K562 (cell line): ENCODE results near the gene SLC25A51. TPM values are rescaled to one million over a fixed set of nuclear protein-coding genes. Genes with fewer than 3 reads are reported as not detected.

Experiments
- ADNP ChIP-seq: fragments of 200-800 bp; sonication (Bioruptor generic); IDR thresholded peaks from 2 replicates; pipeline ENCODE4 v1.6.1; 2016; ENCODE audit warnings: missing genetic modification characterization, missing compliant biosample characterization
- CBFA2T2 ChIP-seq: fragments of 450-650 bp; conservative IDR thresholded peaks from 2 replicates; pipeline ENCODE4 v1.6.1; 2017; ENCODE audit warnings: mild to moderate bottlenecking
- CEBPG ChIP-seq, 3 experiments: fragments of 200-800 bp in 1 of 3; sonication (Bioruptor generic) in 1 of 3; sonication (generic) in 1 of 3; formaldehyde crosslinking in 1 of 3; IDR thresholded peaks in 2 of 3; conservative IDR thresholded peaks in 1 of 3; 2 replicates each; pipeline versions ENCODE4 v1.6.1 to v1.8.0; 2016 to 2022; ENCODE audit warnings: missing compliant biosample characterization in 2 of 3, missing genetic modification characterization in 2 of 3, mild to moderate bottlenecking in 1 of 3, missing genetic modification reagents in 1 of 3
- CHAMP1 ChIP-seq: fragments of 450-650 bp; IDR thresholded peaks from 2 replicates; pipeline ENCODE4 v1.6.1; 2016; ENCODE audit warnings: mild to moderate bottlenecking
- E2F1 ChIP-seq: sonication (generic); formaldehyde crosslinking; IDR thresholded peaks from 2 replicates; pipeline ENCODE4 v1.8.1; 2023; ENCODE audit warnings: mild to moderate bottlenecking, missing genetic modification reagents, moderate library complexity
- ETS1 ChIP-seq: conservative IDR thresholded peaks from 2 replicates; pipeline ENCODE4 v1.6.1; 2011; ENCODE audit warnings: low read depth, mild to moderate bottlenecking, low read length; ENCODE audit not compliant: control insufficient read depth
- FOXM1 ChIP-seq, 2 experiments: fragments of 450-650 bp in 1 of 2; sonication (generic) in 1 of 2; formaldehyde crosslinking in 1 of 2; IDR thresholded peaks; 2 replicates each; pipeline versions ENCODE4 v1.6.1 to v1.9.0; 2017 to 2022; ENCODE audit warnings: low read depth in 2 of 2, mild to moderate bottlenecking in 2 of 2, missing genetic modification reagents in 1 of 2, moderate library complexity in 1 of 2
- FOXP1 ChIP-seq: sonication (generic); formaldehyde crosslinking; IDR thresholded peaks from 2 replicates; pipeline ENCODE4 v1.8.0; 2022; ENCODE audit warnings: mild to moderate bottlenecking, missing genetic modification reagents
- MLLT1 ChIP-seq, 2 experiments: fragments of 450-650 bp; IDR thresholded peaks; 2 replicates each; pipeline ENCODE4 v1.6.1; 2016
- NFIC ChIP-seq: fragments of 450-650 bp; IDR thresholded peaks from 2 replicates; pipeline ENCODE4 v1.6.1; 2017; ENCODE audit warnings: mild to moderate bottlenecking, inconsistent platforms
- NR1H2 ChIP-seq: sonication (generic); formaldehyde crosslinking; IDR thresholded peaks from 2 replicates; pipeline ENCODE4 v1.4.0; 2020; ENCODE audit warnings: mild to moderate bottlenecking, missing genetic modification reagents
- RBM34 ChIP-seq: fragments of 200-400 bp; formaldehyde crosslinking; IDR thresholded peaks from 2 replicates; pipeline ENCODE4 v1.6.1; 2018; ENCODE audit warnings: low read length, borderline replicate concordance; ENCODE audit not compliant: insufficient read depth
- SMARCA4 ChIP-seq: fragments of 450-650 bp; IDR thresholded peaks from 2 replicates; pipeline ENCODE4 v1.6.1; 2016
- SP1 ChIP-seq: sonication (generic); formaldehyde crosslinking; IDR thresholded peaks from 2 replicates; pipeline ENCODE4 v1.8.1; 2022; ENCODE audit warnings: mild to moderate bottlenecking, missing genetic modification reagents
- TAL1 ChIP-seq: fragments of 450-650 bp; IDR thresholded peaks from 2 replicates; pipeline ENCODE4 v1.6.1; 2016; ENCODE audit warnings: mild to moderate bottlenecking
- THAP12 ChIP-seq: fragments of 250-450 bp; sonication (Bioruptor Pico); IDR thresholded peaks from 2 replicates; pipeline ENCODE4 v1.9.0; 2021; ENCODE audit warnings: mild to moderate bottlenecking, inconsistent platforms
- ZNF143 ChIP-seq: sonication (generic); formaldehyde crosslinking; IDR thresholded peaks from 2 replicates; pipeline ENCODE4 v1.9.0; 2022; ENCODE audit warnings: mild to moderate bottlenecking, missing genetic modification reagents
- ZNF217 ChIP-seq: sonication (generic); formaldehyde crosslinking; IDR thresholded peaks from 2 replicates; pipeline ENCODE4 v1.8.0; 2022; ENCODE audit warnings: mild to moderate bottlenecking, missing genetic modification reagents
- polyA plus RNA-seq, 8 experiments: library from polyadenylated mRNA; depleted of rRNA in 4 of 8; stranded (reverse) in 5 of 8; unstranded in 3 of 8; fragments of >200 nt; fragmentation: Nextera tagmentation in 2 of 8; fragmentation: Illumina TruSeq in 1 of 8; extraction: Ambion mirVana in 2 of 8; extraction: Trizol in 1 of 8; gene quantifications; 2 replicates each; pipeline versions ENCODE4 v1.2.1 to v1.2.3, GENCODE V29; 2011 to 2014; ENCODE audit warnings: inconsistent platforms in 1 of 8, missing spikeins in 1 of 8
- total RNA-seq, 7 experiments: library from RNA; depleted of rRNA in 6 of 7; stranded (reverse); fragments of >200 nt in 6 of 7; fragmentation: Illumina TruSeq in 2 of 7; extraction: Trizol in 2 of 7; gene quantifications; 2 replicates each; pipeline versions ENCODE4 v1.2.1 to v1.2.3, GENCODE V29; 2011 to 2021; ENCODE audit warnings: low replicate concordance in 1 of 7

SLC25A51 gene
- total and polyA plus RNA-seq, 9 of the 15 experiments (the other 6 are each of a cell fraction or from before 2014, with no cell fraction given): 9.1 to 40.7 (median 24.5) TPM

GRCh38 chr9:37905131-37905505, 1.2 kb upstream of the SLC25A51 start (continued):
- TF ChIP-seq THAP12 (CRISPR knock-in tag) (peak; percentile 1; the same call in 1 of the 2 replicates), SMARCA4 (peak; percentile 88), CEBPG (CRISPR knock-in tag; IDR thresholded peaks at IDR 0.05) (no peak), CEBPG (tag; conservative IDR thresholded peaks at IDR 0.05 in 1 of 2, IDR thresholded peaks at IDR 0.05 in 1 of 2) (no peak), ADNP (tag) (no peak), ZNF217 (no peak), ETS1 (peak; percentile 54; the same call in 1 of the 2 replicates), MLLT1 (IDR thresholded peaks at IDR 0.05) (0 out of 4 replicates have a peak, but pooled peaks of 1 of the 2 experiments have one; percentile 47), CBFA2T2 (peak; percentile 91), FOXP1 (CRISPR knock-in tag) (no peak), SP1 (no peak), TAL1 (peak; percentile 94), CHAMP1 (peak; percentile 54; the same call in 1 of the 2 replicates), NFIC (peak; percentile 77), FOXM1 (IDR thresholded peaks at IDR 0.05; ENCODE audit: low read depth) (peak; percentile 79), FOXM1 (CRISPR knock-in tag; IDR thresholded peaks at IDR 0.05; ENCODE audit: low read depth) (no peak), ZNF143 (no peak), NR1H2 (no peak), RBM34 (no peak), E2F1 (CRISPR knock-in tag) (no peak)
